Sigmoid colon (tissue), 7 donors: ENCODE measurements around the gene NCR2. TPM values are rescaled to one million over a fixed set of nuclear protein-coding genes. Genes with fewer than 3 reads are reported as not detected.

ENCODE experiments used
- DNase-seq: peaks from one replicate; pipeline ENCODE4 v3.0.0-alpha.2; 2019
- H3K27ac ChIP-seq, 4 donors: fragments of 200-600 bp; sonication (generic); one replicate each; pipeline ENCODE4 v1.5.1; 2016 to 2019; ENCODE audit warnings: mild to moderate bottlenecking in 1 of 4
- H3K27me3 ChIP-seq, 3 donors: fragments of 200-600 bp; sonication (generic); one replicate each; pipeline ENCODE4 v1.5.1; 2019; ENCODE audit warnings: mild to moderate bottlenecking in 1 of 3
- H3K36me3 ChIP-seq, 4 donors: fragments of 200-600 bp; sonication (generic); one replicate each; pipeline ENCODE4 v1.5.1; 2016 to 2019
- H3K4me1 ChIP-seq, 4 donors: fragments of 200-600 bp; sonication (generic); one replicate each; pipeline ENCODE4 v1.5.1; 2017 to 2019
- H3K4me3 ChIP-seq, 4 donors: fragments of 200-600 bp; sonication (generic); one replicate each; pipeline ENCODE4 v1.5.1; 2017 to 2019; ENCODE audit warnings: mild to moderate bottlenecking in 2 of 4, moderate library complexity in 1 of 4
- H3K9me3 ChIP-seq, 4 donors: fragments of 200-600 bp in 3 of 4; sonication (generic) in 3 of 4; one replicate each; pipeline versions ENCODE4 v1.5.1 to v1.6.1; 2013 to 2019
- CTCF ChIP-seq, 4 experiments: fragments of 450-650 bp in 3 of 4; fragments of 200-600 bp in 1 of 4; IDR thresholded peaks; one replicate each; pipeline ENCODE4 v1.5.1; 2016 to 2019; ENCODE audit warnings: antibody characterized with exemption in 4 of 4, mild to moderate bottlenecking in 3 of 4, moderate library complexity in 2 of 4
- EP300 ChIP-seq, 4 donors: sonication (generic); formaldehyde crosslinking; IDR thresholded peaks; one replicate each; pipeline ENCODE4 v1.6.1; 2017; ENCODE audit warnings: antibody characterized with exemption in 4 of 4
- POLR2A ChIP-seq, 2 donors: fragments of 450-650 bp; IDR thresholded peaks; one replicate each; pipeline ENCODE4 v1.6.1; 2016; ENCODE audit warnings: antibody characterized with exemption in 2 of 2, mild to moderate bottlenecking in 2 of 2, moderate library complexity in 2 of 2
- POLR2AphosphoS5 ChIP-seq, 4 donors: sonication (generic); formaldehyde crosslinking; IDR thresholded peaks; one replicate each; pipeline ENCODE4 v1.6.1; 2017; ENCODE audit warnings: antibody characterized with exemption in 4 of 4
- WGBS, 2 donors: extraction: QIAGEN DNeasy Blood & Tissue Kit; methylation state at CpG; one replicate each; pipeline ENCODE4 v1.1.7; 2013; 5-methylcytosine and 5-hydroxymethylcytosine counted together
- intact Hi-C: fragments of 100-400 bp; cut with DNase I; formaldehyde crosslinking; loops from one replicate; pipeline ENCODE4 v1.15.1; 2023
- polyA plus RNA-seq, 3 donors: library from polyadenylated mRNA; stranded (reverse); fragments of 200-250 nt; gene quantifications; one replicate each; pipeline ENCODE4 v1.2.3, GENCODE V29; 2013
- total RNA-seq, 4 donors: library from RNA; depleted of rRNA; stranded (reverse); fragments of >200 nt; gene quantifications; one replicate each; pipeline ENCODE4 v1.1.0, GENCODE V29; 2016
- donor health status: healthy with polysubstance abuse.
- donor health status: Bipolar disorder and iron deficiency.
- donor health status: healthy.

The NCR2 gene
- total and polyA plus RNA-seq, 7 donors: 0.20 TPM; not detected in 6

- 30 to 51% methylated on average over 9 of the region's 9 CpGs for WGBS, 2 donors
- DNase-seq: no peak
- peaks cover 0 to 10% (median 7%) of the 10 kb centered on the region in 4 donors for H3K4me1 ChIP-seq
- intact Hi-C loops: loop anchor here (10.0 kb wide), 1 partner anchor 1333 kb away; no protein-coding TSS in a partner anchor
- no peaks in the 10 kb centered on the region for H3K36me3 ChIP-seq
- H3K9me3 ChIP-seq: no peaks in the 10 kb centered on the region
- TF ChIP-seq CTCF (IDR thresholded peaks at IDR 0.05) (no peak), POLR2AphosphoS5 (IDR thresholded peaks at IDR 0.05) (no peak), EP300 (IDR thresholded peaks at IDR 0.05) (no peak), POLR2A (IDR thresholded peaks at IDR 0.05) (no peak)
- H3K4me3 ChIP-seq: peak overlapping the region in 2 of 4 donors; percentile 32 to 34
- H3K27ac ChIP-seq: no peak overlapping the region
- H3K27me3 ChIP-seq: peaks cover 0 to 9% (median 0%) of the 10 kb centered on the region in 3 donors
These were observed 17.2 kb upstream of the NCR2 start for GRCh38 chr6:41318261-41318653.

- TF ChIP-seq CTCF (IDR thresholded peaks at IDR 0.05) (peak; percentile 83 to 100 (median 98)), POLR2AphosphoS5 (IDR thresholded peaks at IDR 0.05) (no peak)
These were observed 16.5 kb upstream of the NCR2 start for GRCh38 chr6:41318654-41319565.

GRCh38 chr6:41321183-41321582, 14.2 kb upstream of the NCR2 start:
- Histone ChIP-seq H3K4me1 (peaks cover 0 to 10% (median 7%) of the 10 kb centered on the region in 4 donors), H3K9me3 (no peaks in the 10 kb centered on the region), H3K27me3 (peaks cover 0 to 18% (median 0%) of the 10 kb centered on the region in 3 donors), H3K36me3 (no peaks in the 10 kb centered on the region), H3K4me3 (no peak overlapping the region), H3K27ac (no peak overlapping the region)
- 81 to 96% methylated on average over 4 of the region's 4 CpGs for WGBS, 2 donors
- TF ChIP-seq POLR2AphosphoS5 (IDR thresholded peaks at IDR 0.05) (no peak), POLR2A (IDR thresholded peaks at IDR 0.05) (no peak), CTCF (IDR thresholded peaks at IDR 0.05) (no peak), EP300 (IDR thresholded peaks at IDR 0.05) (no peak)
- intact Hi-C loops: no loop called here
- no peak for DNase-seq

More at GRCh38 chr6:41318654-41319565, 16.5 kb upstream of the NCR2 start:
- Histone ChIP-seq H3K27me3 (peaks cover 0 to 9% (median 0%) of the 10 kb centered on the region in 3 donors), H3K27ac (no peak overlapping the region), H3K9me3 (no peaks in the 10 kb centered on the region), H3K4me1 (peaks cover 0 to 10% (median 7%) of the 10 kb centered on the region in 4 donors), H3K4me3 (peak overlapping the region in 3 of 4 donors; percentile 23 to 34 (median 32)), H3K36me3 (no peaks in the 10 kb centered on the region)
- intact Hi-C loops: loop anchor here (10.0 kb wide), 1 partner anchor 1334 kb away; no protein-coding TSS in a partner anchor
- WGBS, 2 donors: 24 to 28% methylated on average over 33 of the region's 33 CpGs
- peak; percentile 86 for DNase-seq

- DNase-seq: no peak
- WGBS, 2 donors: 67 to 71% methylated on average over 4 of the region's 4 CpGs
- no peak overlapping the region for H3K4me3 ChIP-seq
- H3K4me1 ChIP-seq: no peaks in the 10 kb centered on the region
- TF ChIP-seq POLR2AphosphoS5 (IDR thresholded peaks at IDR 0.05) (no peak), POLR2A (IDR thresholded peaks at IDR 0.05) (no peak), CTCF (IDR thresholded peaks at IDR 0.05) (no peak), EP300 (IDR thresholded peaks at IDR 0.05) (no peak)
- H3K27ac ChIP-seq: no peak overlapping the region
- intact Hi-C loops: no loop called here
- H3K36me3 ChIP-seq: no peaks in the 10 kb centered on the region
- H3K27me3 ChIP-seq: peaks cover 0 to 34% (median 0%) of the 10 kb centered on the region in 3 donors
- no peaks in the 10 kb centered on the region for H3K9me3 ChIP-seq
These were observed 9.9 kb upstream of the NCR2 start for GRCh38 chr6:41325446-41326066.
